H9 (cell line): ENCODE measurements around the gene APOLD1. TPM values are rescaled to one million over a fixed set of nuclear protein-coding genes. Genes with fewer than 3 reads are reported as not detected.

Experiments used
- DNase-seq: peaks from one replicate; pipeline ENCODE4 v3.0.0-alpha.2; 2017
- H2AFZ ChIP-seq: one replicate; pipeline ENCODE4 v1.6.1; 2013; ENCODE audit warnings: mild to moderate bottlenecking, low read length, control low read depth, moderate library complexity
- H2AK5ac ChIP-seq: 2 replicates; pipeline ENCODE4 v1.6.1; 2013; ENCODE audit warnings: low read length, control low read depth, mixed read lengths; ENCODE audit not compliant: insufficient read length
- H2BK120ac ChIP-seq: one replicate; pipeline ENCODE4 v1.6.1; 2013; ENCODE audit warnings: low read depth, mild to moderate bottlenecking, low read length, control low read depth, inconsistent platforms; ENCODE audit not compliant: poor library complexity, severe bottlenecking
- H2BK12ac ChIP-seq: 2 replicates; pipeline ENCODE4 v1.6.1; 2013; ENCODE audit warnings: low read length, control low read depth, mixed read lengths, low read depth; ENCODE audit not compliant: insufficient read length
- H2BK15ac ChIP-seq: 2 replicates; pipeline ENCODE4 v1.6.1; 2013; ENCODE audit warnings: low read depth, low read length, control low read depth
- H2BK20ac ChIP-seq: one replicate; pipeline ENCODE4 v1.6.1; 2013; ENCODE audit warnings: low read depth, mild to moderate bottlenecking, low read length, control low read depth, inconsistent platforms; ENCODE audit not compliant: poor library complexity, severe bottlenecking
- H2BK5ac ChIP-seq: 2 replicates; pipeline ENCODE4 v1.6.1; 2013; ENCODE audit warnings: low read length, control low read depth, mixed read lengths; ENCODE audit not compliant: insufficient read length
- H3K14ac ChIP-seq: 2 replicates; pipeline ENCODE4 v1.6.1; 2013; ENCODE audit warnings: low read length, control low read depth; ENCODE audit not compliant: insufficient read depth
- H3K18ac ChIP-seq: 2 replicates; pipeline ENCODE4 v1.6.1; 2013; ENCODE audit warnings: low read depth, mild to moderate bottlenecking, mixed read lengths, low read length, control low read depth; ENCODE audit not compliant: insufficient read length
- H3K23ac ChIP-seq: 2 replicates; pipeline ENCODE4 v1.6.1; 2013; ENCODE audit warnings: low read length, control low read depth, mixed read lengths, low read depth; ENCODE audit not compliant: insufficient read length
- H3K23me2 ChIP-seq: 2 replicates; pipeline ENCODE4 v1.6.1; 2013; ENCODE audit warnings: low read depth, mild to moderate bottlenecking, mixed read lengths, low read length, control low read depth; ENCODE audit not compliant: insufficient read length, poor library complexity, severe bottlenecking
- H3K27ac ChIP-seq: 2 replicates; pipeline ENCODE4 v1.5.1; 2013; ENCODE audit warnings: low read length, control low read depth, mixed read lengths, low read depth; ENCODE audit not compliant: insufficient read length
- H3K27me3 ChIP-seq: 2 replicates; pipeline ENCODE4 v1.6.1; 2013; ENCODE audit warnings: low read length, control low read depth, inconsistent platforms; ENCODE audit not compliant: insufficient read depth
- H3K4ac ChIP-seq: 2 replicates; pipeline ENCODE4 v1.6.1; 2013; ENCODE audit warnings: low read depth, mild to moderate bottlenecking, control low read depth, inconsistent platforms, low read length, moderate library complexity
- H3K4me1 ChIP-seq: 2 replicates; pipeline ENCODE4 v1.6.1; 2013; ENCODE audit warnings: low read length, control low read depth, inconsistent platforms; ENCODE audit not compliant: insufficient read depth
- H3K4me2 ChIP-seq: 2 replicates; pipeline ENCODE4 v1.6.1; 2013; ENCODE audit warnings: low read length, control low read depth, mixed read lengths; ENCODE audit not compliant: insufficient read length, insufficient read depth
- H3K56ac ChIP-seq: 2 replicates; pipeline ENCODE4 v1.6.1; 2013; ENCODE audit warnings: low read depth, mild to moderate bottlenecking, mixed read lengths, low read length, control low read depth; ENCODE audit not compliant: insufficient read length
- H3K79me1 ChIP-seq: 2 replicates; pipeline ENCODE4 v1.6.1; 2013; ENCODE audit warnings: low read depth, mild to moderate bottlenecking, moderate library complexity, low read length, control low read depth, inconsistent platforms; ENCODE audit not compliant: insufficient read depth, poor library complexity, severe bottlenecking
- H3K79me2 ChIP-seq: 2 replicates; pipeline ENCODE4 v1.6.1; 2013; ENCODE audit warnings: low read length, control low read depth, inconsistent platforms; ENCODE audit not compliant: insufficient read depth
- H3K9ac ChIP-seq: 2 replicates; pipeline ENCODE4 v1.6.1; 2013; ENCODE audit warnings: low read length, control low read depth, mixed read lengths; ENCODE audit not compliant: insufficient read length; ENCODE audit errors: extremely low read depth
- H3K9me3 ChIP-seq: one replicate; pipeline ENCODE4 v1.6.1; 2013; ENCODE audit warnings: low read depth, low read length, inconsistent platforms; ENCODE audit not compliant: control insufficient read depth
- H3T11ph ChIP-seq: one replicate; pipeline ENCODE4 v1.6.1; 2013; ENCODE audit warnings: mild to moderate bottlenecking, low read length, control low read depth, inconsistent platforms
- H4K20me1 ChIP-seq: one replicate; pipeline ENCODE4 v1.6.1; 2013; ENCODE audit not compliant: control insufficient read depth, insufficient read length, insufficient read depth
- H4K5ac ChIP-seq: 2 replicates; pipeline ENCODE4 v1.6.1; 2013; ENCODE audit warnings: low read depth, mild to moderate bottlenecking, mixed read lengths, low read length, control low read depth; ENCODE audit not compliant: insufficient read length
- H4K8ac ChIP-seq: replicated peaks from 2 replicates; pipeline ENCODE4 v1.6.1; 2013; ENCODE audit warnings: low read length, control low read depth, mixed read lengths, low read depth; ENCODE audit not compliant: insufficient read length
- H4K91ac ChIP-seq: 2 replicates; pipeline ENCODE4 v1.6.1; 2013; ENCODE audit warnings: low read depth, mild to moderate bottlenecking, moderate library complexity, mixed read lengths, low read length, control low read depth; ENCODE audit not compliant: insufficient read length
- H3K27ac Mint-ChIP-seq, 3 experiments: 2 replicates in 2 of 3; 3 replicates in 1 of 3; pipeline ENCODE4 v1.8.0; 2020 to 2021; ENCODE audit warnings: mixed read lengths in 3 of 3, mild to moderate bottlenecking in 1 of 3, moderate library complexity in 1 of 3
- H3K27me3 Mint-ChIP-seq: 2 replicates; pipeline ENCODE4 v1.8.0; 2021; ENCODE audit warnings: low read depth, mild to moderate bottlenecking, moderate library complexity, mixed read lengths
- H3K36me3 Mint-ChIP-seq, 3 experiments: 2 replicates in 2 of 3; 3 replicates in 1 of 3; pipeline ENCODE4 v1.8.0; 2020 to 2021; ENCODE audit warnings: low read depth in 3 of 3, mixed read lengths in 3 of 3; ENCODE audit not compliant: insufficient read depth in 1 of 3
- H3K4me1 Mint-ChIP-seq, 2 experiments: 2 replicates each; pipeline ENCODE4 v1.8.0; 2020; ENCODE audit warnings: mixed read lengths in 2 of 2
- H3K4me3 Mint-ChIP-seq, 2 experiments: 2 replicates in 1 of 2; 3 replicates in 1 of 2; pipeline ENCODE4 v1.8.0; 2020 to 2021; ENCODE audit warnings: mild to moderate bottlenecking in 2 of 2, mixed read lengths in 2 of 2, moderate library complexity in 1 of 2
- H3K9me3 Mint-ChIP-seq, 2 experiments: 2 replicates in 1 of 2; 3 replicates in 1 of 2; pipeline ENCODE4 v1.8.0; 2020; ENCODE audit warnings: mild to moderate bottlenecking in 2 of 2, mixed read lengths in 2 of 2, moderate library complexity in 1 of 2
- CTCF ChIP-seq: fragments of 200-600 bp; sonication (generic); conservative IDR thresholded peaks from 3 replicates; pipeline ENCODE4 v1.8.0; 2021; ENCODE audit warnings: antibody characterized with exemption, mild to moderate bottlenecking
- WGBS: extraction: QIAGEN DNeasy Blood & Tissue Kit; methylation state at CpG from one replicate; pipeline ENCODE4 v1.1.7; 2013; ENCODE audit warnings: missing lambda C conversion rate, low lambda C conversion rate, mixed read lengths; ENCODE audit not compliant: insufficient read length; ENCODE audit errors: extremely low coverage; 5-methylcytosine and 5-hydroxymethylcytosine counted together
- total RNA-seq: library from RNA; stranded (reverse); gene quantifications from 2 replicates; pipeline ENCODE4 v1.2.1, GENCODE V29; 2021

Gene APOLD1
- total RNA-seq, 1 experiment from 2014 or later = 0.48 TPM

- H3K14ac ChIP-seq = no peak overlapping the region
- H2AK5ac ChIP-seq = no peak overlapping the region
- Mint-ChIP-seq H3K4me3 (no peak overlapping the region), H3K9me3 (0 out of 5 replicates have a peak, but pooled peaks cover 0 to under 1% of the 10 kb centered on the region in 2 experiments), H3K36me3 (peaks cover 0 to under 1% (median 0%) of the 10 kb centered on the region in 3 experiments; a peak in 1 of 7 replicates), H3K27me3 (peaks cover 1% of the 10 kb centered on the region), H3K4me1 (peaks cover 11% of the 10 kb centered on the region in 2 experiments), H3K27ac (no peak overlapping the region)
- H3K79me1 ChIP-seq = no peaks in the 10 kb centered on the region
- H2BK12ac ChIP-seq = no peak overlapping the region
- no peak overlapping the region for H3K4me2 ChIP-seq
- no peak overlapping the region for H2BK15ac ChIP-seq
- no peaks in the 10 kb centered on the region for H3K4me1 ChIP-seq
- H3T11ph ChIP-seq = no peak overlapping the region
- H3K18ac ChIP-seq = no peak overlapping the region
- H2BK120ac ChIP-seq = no peak overlapping the region
- H3K27me3 ChIP-seq = no peaks in the 10 kb centered on the region
- no peak overlapping the region for H4K5ac ChIP-seq
- H4K20me1 ChIP-seq = no peaks in the 10 kb centered on the region
- no peak for DNase-seq
- no peak overlapping the region for H4K8ac ChIP-seq
- no peak overlapping the region for H3K9ac ChIP-seq
- WGBS = no CpG with 5 or more reads among the region's 11 CpGs
- TF ChIP-seq CTCF = no peak
- H3K27ac ChIP-seq = no peak overlapping the region
- no peak overlapping the region for H3K56ac ChIP-seq
- H2BK5ac ChIP-seq = no peak overlapping the region
- no peaks in the 10 kb centered on the region for H3K9me3 ChIP-seq
- no peaks in the 10 kb centered on the region for H3K79me2 ChIP-seq
- H3K23me2 ChIP-seq = no peaks in the 10 kb centered on the region
- H2BK20ac ChIP-seq = no peak overlapping the region
- H3K4ac ChIP-seq = no peak overlapping the region
- no peak overlapping the region for H2AFZ ChIP-seq
- no peak overlapping the region for H4K91ac ChIP-seq
- H3K23ac ChIP-seq = no peak overlapping the region
These were observed 22.7 kb downstream of the APOLD1 start for GRCh38 chr12:12807970-12808702.
